ENCODE results near the gene TUBGCP2.

TUBGCP2 gene

GRCh38 chr10:133328358-133329343, 20.0 kb upstream of the TUBGCP2 start:
- Histone ChIP-seq H4K20me1 (ENCODE audit: insufficient read depth, low read length) (no peaks in the 10 kb centered on the region), H2AFZ (ENCODE audit: low read depth, low read length) (no peak overlapping the region), H3K27me3 (ENCODE audit: insufficient read depth, low read length, poor library complexity) (peaks cover 8% of the 10 kb centered on the region), H3K27ac (ENCODE audit: low read length) (no peak overlapping the region), H3K79me2 (ENCODE audit: insufficient read depth, low read length) (no peaks in the 10 kb centered on the region), H3K4me3 (ENCODE audit: low read depth in 1 of 2, low read length in 2 of 2) (no peak overlapping the region), H3K4me1 (ENCODE audit: insufficient read depth, low read length) (peaks cover 13% of the 10 kb centered on the region), H3K9ac (ENCODE audit: low read depth, low read length) (no peak overlapping the region), H3K9me3 (ENCODE audit: insufficient read depth, low read length, severe bottlenecking) (no peaks in the 10 kb centered on the region), H3K4me2 (ENCODE audit: insufficient read depth, low read length) (no peak overlapping the region), H3K36me3 (ENCODE audit: insufficient read depth, low read length) (no peaks in the 10 kb centered on the region)
- ATAC-seq (ENCODE audit: insufficient read depth, low read depth), result no peak
- DNase-seq, result no peak
- TF ChIP-seq CTCF (IDR thresholded peaks at IDR 0.05; ENCODE audit: borderline replicate concordance, extremely low read depth, low read length, poor library complexity, severe bottlenecking) (no peak), EZH2 (IDR thresholded peaks at IDR 0.05; ENCODE audit: borderline replicate concordance, low read depth, low read length, severe bottlenecking) (no peak)

GRCh38 chr10:133327651-133328357, 19.1 kb upstream of the TUBGCP2 start:
- H3K27me3 ChIP-seq (ENCODE audit: insufficient read depth, low read length, poor library complexity), result peaks cover 8% of the 10 kb centered on the region
- TF ChIP-seq EZH2 (IDR thresholded peaks at IDR 0.05; ENCODE audit: borderline replicate concordance, low read depth, low read length, severe bottlenecking), result no peak
- no peak for TF ChIP-seq CTCF (IDR thresholded peaks at IDR 0.05; ENCODE audit: borderline replicate concordance, extremely low read depth, low read length, poor library complexity, severe bottlenecking)
- no peaks in the 10 kb centered on the region for H3K36me3 ChIP-seq (ENCODE audit: insufficient read depth, low read length)
- H3K4me2 ChIP-seq (ENCODE audit: insufficient read depth, low read length), result no peak overlapping the region
- H3K4me3 ChIP-seq (ENCODE audit: low read depth in 1 of 2, low read length in 2 of 2), result no peak overlapping the region
- H4K20me1 ChIP-seq (ENCODE audit: insufficient read depth, low read length), result no peaks in the 10 kb centered on the region
- H3K27ac ChIP-seq (ENCODE audit: low read length), result no peak overlapping the region
- H3K9ac ChIP-seq (ENCODE audit: low read depth, low read length), result no peak overlapping the region
- H3K4me1 ChIP-seq (ENCODE audit: insufficient read depth, low read length), result peaks cover 13% of the 10 kb centered on the region
- H2AFZ ChIP-seq (ENCODE audit: low read depth, low read length), result no peak overlapping the region
- ATAC-seq (ENCODE audit: insufficient read depth, low read depth) (no peak), DNase-seq (no peak)
- H3K79me2 ChIP-seq (ENCODE audit: insufficient read depth, low read length), result no peaks in the 10 kb centered on the region
- H3K9me3 ChIP-seq (ENCODE audit: insufficient read depth, low read length, severe bottlenecking), result no peaks in the 10 kb centered on the region

- H3K4me2 ChIP-seq (ENCODE audit: insufficient read depth, low read length), result no peak overlapping the region
- no peak for ATAC-seq (ENCODE audit: insufficient read depth, low read depth)
Measured at GRCh38 chr10:133326745-133327650, 18.3 kb upstream of the TUBGCP2 start.

More at GRCh38 chr10:133326745-133327650, 18.3 kb upstream of the TUBGCP2 start:
- Histone ChIP-seq H3K9me3 (ENCODE audit: insufficient read depth, low read length, severe bottlenecking) (no peaks in the 10 kb centered on the region), H4K20me1 (ENCODE audit: insufficient read depth, low read length) (no peaks in the 10 kb centered on the region), H3K27me3 (ENCODE audit: insufficient read depth, low read length, poor library complexity) (peaks cover 6% of the 10 kb centered on the region), H3K27ac (ENCODE audit: low read length) (no peak overlapping the region), H3K36me3 (ENCODE audit: insufficient read depth, low read length) (no peaks in the 10 kb centered on the region), H2AFZ (ENCODE audit: low read depth, low read length) (no peak overlapping the region), H3K9ac (ENCODE audit: low read depth, low read length) (no peak overlapping the region), H3K4me3 (ENCODE audit: low read depth in 1 of 2, low read length in 2 of 2) (no peak overlapping the region), H3K4me1 (ENCODE audit: insufficient read depth, low read length) (peaks cover 13% of the 10 kb centered on the region), H3K79me2 (ENCODE audit: insufficient read depth, low read length) (no peaks in the 10 kb centered on the region)
- DNase-seq, result no peak
- TF ChIP-seq EZH2 (IDR thresholded peaks at IDR 0.05; ENCODE audit: borderline replicate concordance, low read depth, low read length, severe bottlenecking), result no peak
